Activated T-cell treated with anti-CD3 and anti-CD28 coated beads for 1 hour (primary cell): Measurements from ENCODE around the gene MGLL.

Experiments used
- DNase-seq: peaks from one replicate; pipeline ENCODE4 v3.0.0-alpha.2; 2020; ENCODE audit warnings: low read depth

The MGLL gene

GRCh38 chr3:127722091-127722784 is 100.1 kb downstream of the MGLL start:
- DNase-seq, result no peak

DNA sequence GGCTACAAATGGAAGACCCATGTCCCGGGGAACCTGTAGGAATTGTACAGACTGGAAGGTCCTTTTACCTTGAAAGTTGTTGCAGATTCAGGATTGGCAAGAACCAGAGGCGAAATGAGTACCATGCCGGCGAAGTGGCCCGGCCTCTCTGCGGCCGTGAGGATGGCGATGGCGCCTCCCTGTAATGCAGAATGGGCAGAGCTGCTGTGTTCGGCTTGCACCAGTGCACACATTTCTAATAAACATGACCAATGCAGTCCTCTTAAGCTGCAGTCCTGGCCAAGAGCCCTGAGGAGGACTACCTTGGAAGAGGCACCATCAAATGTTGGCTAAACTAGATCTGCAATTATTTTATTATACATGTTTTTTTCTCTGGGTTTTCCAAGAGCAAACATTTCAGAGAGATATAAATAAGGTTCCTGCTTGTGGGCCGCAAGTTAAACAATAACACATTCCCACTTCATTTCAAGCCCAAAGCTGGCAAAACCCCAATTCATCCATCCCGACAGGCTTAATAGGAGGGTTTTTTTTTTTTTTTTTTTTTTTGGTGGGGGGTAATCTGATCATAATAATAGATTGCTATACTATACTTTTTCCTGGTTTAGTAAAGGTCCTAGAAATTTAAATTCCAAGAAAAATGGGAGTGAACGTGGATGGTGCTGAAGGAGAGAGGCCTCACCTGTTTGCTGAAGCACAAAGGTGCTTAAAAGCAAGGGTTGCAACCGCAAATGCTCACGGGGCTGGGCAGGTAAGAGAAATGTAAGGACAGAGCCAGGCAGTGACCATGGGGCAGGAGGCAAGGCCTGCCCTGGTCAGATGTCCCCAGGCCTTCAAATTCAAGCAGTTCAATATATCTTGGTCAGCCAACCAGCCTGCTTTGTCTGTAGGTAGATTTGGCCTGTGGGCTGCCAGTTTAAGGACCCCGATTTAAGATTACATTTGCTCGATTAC is 101.1 kb downstream of the MGLL start:
- DNase-seq, result no peak

- no peak for DNase-seq
These were observed 102.0 kb downstream of the MGLL start for GRCh38 chr3:127720161-127720823.

GRCh38 chr3:127719369-127719768 is 102.9 kb downstream of the MGLL start:
- no peak for DNase-seq

DNA sequence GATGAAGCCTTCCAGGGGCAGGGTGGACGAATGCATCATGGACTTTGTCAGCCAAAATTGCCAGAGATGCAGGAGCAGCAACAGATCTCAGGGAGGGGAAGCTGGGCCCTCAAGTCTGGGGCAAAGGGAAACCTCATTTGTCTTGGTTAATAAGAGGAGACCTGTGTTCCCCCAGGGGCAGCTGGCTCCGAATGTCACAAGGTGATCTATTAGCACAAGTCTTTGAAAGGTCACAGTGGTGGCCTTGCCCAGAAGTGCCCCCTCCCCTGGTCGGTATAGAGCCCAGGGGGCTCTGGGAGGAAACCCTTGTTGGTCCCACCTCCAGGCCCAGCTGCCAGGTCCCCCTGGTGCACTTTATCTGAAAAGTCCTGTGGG is 103.4 kb downstream of the MGLL start:
- no peak for DNase-seq

DNA sequence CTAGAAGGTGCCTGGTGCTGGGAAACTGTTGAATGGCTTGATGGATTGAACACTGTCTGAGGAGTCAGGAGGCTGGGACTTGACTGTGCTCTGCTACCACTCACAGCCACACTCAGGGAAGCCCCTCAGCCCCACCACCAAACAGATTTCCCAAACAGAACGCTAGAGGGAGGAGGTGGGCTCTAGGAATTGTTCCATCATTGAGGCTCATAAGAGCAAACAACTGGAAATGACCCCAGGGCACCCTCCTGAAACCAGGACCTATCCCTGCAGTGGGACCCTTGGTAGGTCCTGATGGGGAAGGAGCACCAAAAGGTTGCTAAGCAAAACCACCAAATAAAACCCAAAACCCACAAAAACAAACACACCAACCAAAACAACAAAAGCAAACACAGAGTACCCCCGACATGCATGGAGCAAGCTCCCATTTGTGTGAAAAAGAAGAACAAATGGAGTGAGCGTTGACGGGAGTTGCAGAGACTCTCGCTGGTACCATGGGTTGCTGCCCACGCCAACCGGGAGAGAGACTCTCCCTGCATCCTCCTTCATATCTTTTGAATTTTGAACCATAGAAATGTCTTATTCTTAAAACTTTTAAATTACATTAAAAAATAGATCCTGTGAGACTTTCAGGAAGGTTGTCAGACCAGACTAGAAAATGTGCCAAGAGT is 103.9 kb downstream of the MGLL start:
- DNase-seq, result no peak

- DNase-seq, result no peak
These were observed 104.7 kb downstream of the MGLL start for GRCh38 chr3:127717357-127718244.

DNA sequence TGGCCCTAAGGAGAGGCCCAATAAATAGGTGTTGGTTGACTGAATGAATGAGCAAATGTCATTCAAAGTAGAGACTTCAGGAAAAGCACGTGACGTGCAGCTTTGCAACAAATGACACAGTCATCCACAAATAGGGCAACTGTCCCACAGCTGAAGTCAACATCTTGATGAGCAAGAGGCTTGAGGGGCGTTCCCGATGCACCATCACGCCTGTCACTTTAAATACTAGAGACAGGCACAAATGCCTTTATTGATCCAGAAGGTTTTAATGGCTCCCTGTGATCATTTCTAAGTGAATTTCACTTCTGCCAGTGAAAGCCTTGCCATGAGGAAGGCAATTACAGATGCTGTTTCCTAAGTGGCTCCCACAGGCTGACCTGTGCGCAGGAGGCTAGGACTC is 105.9 kb downstream of the MGLL start:
- no peak for DNase-seq

GRCh38 chr3:127715532-127715931 is 106.8 kb downstream of the MGLL start:
- no peak for DNase-seq

- no peak for DNase-seq
These were observed 107.4 kb downstream of the MGLL start for GRCh38 chr3:127714866-127715265.

GRCh38 chr3:127714125-127714571 is 108.2 kb downstream of the MGLL start:
- no peak for DNase-seq

DNA sequence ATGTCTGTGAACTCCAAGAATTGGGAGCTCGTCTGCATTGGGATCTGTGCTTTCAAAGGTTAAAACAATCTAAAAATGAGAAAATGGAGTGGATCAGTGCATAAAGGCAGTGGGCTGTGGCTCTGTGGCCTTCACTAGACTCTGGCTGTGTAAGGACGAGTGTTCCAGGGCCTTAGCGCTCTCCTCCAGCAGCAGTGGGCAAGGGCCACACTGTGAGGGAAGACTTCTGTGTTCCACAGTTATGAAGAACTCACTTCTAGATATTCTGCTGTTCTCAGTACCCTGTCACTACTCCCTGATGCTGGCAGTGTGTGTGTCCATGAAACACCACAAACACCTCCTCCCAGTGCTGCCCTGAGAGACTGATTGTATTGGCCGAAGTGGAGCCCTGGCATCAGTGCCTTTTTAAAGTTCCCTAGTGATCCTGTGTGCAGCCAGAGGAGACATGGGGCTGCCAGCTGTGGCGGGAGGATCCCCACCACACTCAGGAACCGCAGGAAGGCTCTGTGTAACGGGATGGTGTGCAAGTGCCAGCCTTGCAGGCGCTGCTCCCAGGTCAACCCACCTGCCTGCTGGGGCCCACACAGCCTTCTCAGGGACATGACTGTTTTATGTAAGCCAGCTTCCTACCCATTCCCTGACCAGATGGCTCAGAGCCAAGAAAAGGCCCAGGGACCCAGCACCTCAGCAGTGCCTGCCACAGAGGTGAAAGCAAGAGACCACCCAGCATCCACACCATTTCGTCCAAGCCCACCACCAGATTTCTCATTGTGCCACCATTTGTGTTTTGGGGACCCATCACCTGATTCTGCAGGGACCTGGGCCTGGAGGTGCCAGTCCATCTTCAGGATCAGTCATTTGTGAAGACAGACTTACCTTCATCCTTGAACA is 109.2 kb downstream of the MGLL start:
- no peak for DNase-seq

DNA sequence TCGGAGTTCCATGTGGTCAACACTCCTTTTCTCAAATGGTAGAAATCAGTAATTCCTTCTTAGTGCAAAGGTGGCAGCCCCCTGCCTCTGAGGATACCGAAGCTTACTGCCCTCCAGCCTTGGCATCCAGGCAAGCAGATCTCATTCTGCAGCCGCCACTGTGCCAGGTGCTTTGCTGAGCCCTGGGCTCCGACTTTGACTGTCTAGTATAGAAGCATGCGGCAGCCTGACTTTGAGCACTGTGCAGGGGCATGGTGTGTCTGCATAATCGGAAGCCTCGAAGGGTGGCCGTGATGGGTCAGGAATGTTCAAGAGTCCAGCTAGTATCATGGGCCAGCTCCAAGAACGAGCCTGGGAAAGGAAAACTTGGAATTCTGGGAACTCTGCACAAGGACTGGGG is 109.9 kb downstream of the MGLL start:
- DNase-seq, result no peak

GRCh38 chr3:127711896-127712295 is 110.4 kb downstream of the MGLL start:
- DNase-seq, result no peak

DNA sequence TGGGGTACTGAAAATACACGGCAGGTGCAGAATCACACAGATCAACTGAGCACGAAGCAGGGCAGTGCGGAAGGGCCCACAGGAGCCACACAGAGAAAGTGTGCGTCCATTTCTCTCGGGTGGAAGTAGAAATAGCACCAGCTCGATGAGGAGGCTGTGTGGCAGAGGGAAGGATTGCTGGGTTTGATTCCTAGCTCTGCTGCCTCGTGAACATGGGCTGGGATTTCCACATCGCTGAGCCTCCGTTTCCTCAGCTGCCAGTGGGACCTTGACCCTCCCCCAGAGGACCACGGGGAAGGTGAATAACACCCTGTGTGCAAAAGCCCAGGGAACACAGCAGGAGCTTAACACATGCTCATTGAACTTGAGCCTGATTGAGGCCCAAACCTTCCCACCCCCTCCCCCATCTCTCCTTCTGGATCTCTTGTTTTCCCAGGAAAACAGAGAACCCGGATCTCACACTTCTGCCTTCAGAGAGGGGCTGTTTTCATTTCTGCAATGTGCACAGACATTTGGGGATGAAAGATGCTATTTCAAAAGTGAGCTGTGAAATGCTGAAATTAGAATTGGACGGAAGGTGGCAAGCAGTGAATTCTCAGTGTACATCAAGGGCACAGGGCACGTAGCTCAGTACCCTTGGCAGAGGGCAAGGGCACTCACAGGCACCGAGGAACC is 111.2 kb downstream of the MGLL start:
- DNase-seq, result no peak

DNA sequence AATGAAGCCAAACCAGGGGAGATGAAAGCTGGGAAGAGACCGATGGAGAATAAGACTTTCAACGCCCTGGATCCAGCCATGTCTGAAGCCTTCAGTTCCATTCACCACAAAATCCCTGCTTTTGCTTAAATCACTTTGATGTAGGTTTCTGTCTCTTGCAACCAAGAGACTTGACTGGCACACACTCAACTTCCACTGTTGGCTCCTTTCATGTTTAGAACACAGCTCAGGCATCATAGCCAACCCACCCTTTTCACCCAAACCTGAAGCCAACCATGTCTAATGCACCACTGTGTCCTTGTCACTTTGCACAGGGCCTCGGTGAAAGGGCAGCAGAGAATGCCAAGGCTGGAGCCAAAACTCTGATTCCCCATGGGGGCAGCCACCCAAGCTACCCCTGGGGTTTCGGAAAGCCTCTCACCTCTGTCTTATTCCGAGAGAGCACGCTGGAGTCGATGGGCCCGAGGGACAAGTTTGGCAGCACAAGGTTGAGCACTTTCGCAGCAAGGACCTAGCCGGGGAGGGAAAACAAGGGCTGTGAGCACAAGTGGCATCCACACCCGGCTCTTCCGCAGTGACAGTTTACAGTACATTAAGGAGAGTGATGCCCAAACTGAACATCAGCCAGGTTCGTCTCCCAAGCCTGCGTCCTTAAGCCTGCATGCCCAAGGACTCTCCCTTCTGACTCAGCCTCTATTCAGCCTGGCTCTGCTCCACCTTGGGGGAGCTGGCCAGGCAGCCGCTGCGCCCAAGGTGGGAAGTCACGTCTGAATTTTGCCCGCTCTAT is 112.0 kb downstream of the MGLL start:
- no peak for DNase-seq

GRCh38 chr3:127709320-127710060 is 112.8 kb downstream of the MGLL start:
- no peak for DNase-seq

- DNase-seq, result no peak
These were observed 113.5 kb downstream of the MGLL start for GRCh38 chr3:127708837-127709236.
